ENCODE results near the gene TRIM63. TPM values are rescaled to one million over a fixed set of nuclear protein-coding genes. Genes with fewer than 3 reads are reported as not detected.

Gene TRIM63
- total RNA-seq, 2 donors from 2014 or later, result not detected

GRCh38 chr1:26037904-26038303 lies 29.5 kb downstream of the TRIM63 start:
- Histone ChIP-seq H3K4me3 (ENCODE audit: low read length) (no peak overlapping the region), H3K9me3 (ENCODE audit: control insufficient read depth, low read length) (no peaks in the 10 kb centered on the region), H3K27ac (ENCODE audit: low read depth, low read length) (no peak overlapping the region), H3K9ac (ENCODE audit: extremely low read depth, low read length, poor library complexity, severe bottlenecking) (no peak overlapping the region), H3K4me1 (ENCODE audit: control insufficient read depth, insufficient read depth, low read length) (no peaks in the 10 kb centered on the region), H3K27me3 (ENCODE audit: control insufficient read depth, insufficient read depth, low read length, poor library complexity, severe bottlenecking) (peaks cover 44% of the 10 kb centered on the region), H3K36me3 (ENCODE audit: control insufficient read depth, insufficient read depth, low read length) (no peaks in the 10 kb centered on the region)
- Mint-ChIP-seq H3K4me3 (no peak overlapping the region), H3K4me1 (peaks cover 9% of the 10 kb centered on the region), H3K27me3 (ENCODE audit: insufficient read depth) (peaks cover 48% of the 10 kb centered on the region), H3K9me3 (no peaks in the 10 kb centered on the region), H3K36me3 (ENCODE audit: low read depth) (no peaks in the 10 kb centered on the region), H3K27ac (no peak overlapping the region)
- 83 to 91% methylated on average over 5 to 6 of the region's 6 CpGs for WGBS, 2 experiments (ENCODE audit: insufficient coverage in 1 of 2, insufficient read length in 1 of 2)
- no peak for TF ChIP-seq CTCF (conservative IDR thresholded peaks at IDR 0.05)
- no peak for DNase-seq

GRCh38 chr1:26036756-26037281 lies 30.6 kb downstream of the TRIM63 start:
- H3K9ac ChIP-seq (ENCODE audit: extremely low read depth, low read length, poor library complexity, severe bottlenecking), result no peak overlapping the region

GRCh38 chr1:26035959-26036755 lies 31.3 kb downstream of the TRIM63 start:
- no peaks in the 10 kb centered on the region for H3K36me3 ChIP-seq (ENCODE audit: control insufficient read depth, insufficient read depth, low read length)
- H3K9ac ChIP-seq (ENCODE audit: extremely low read depth, low read length, poor library complexity, severe bottlenecking), result peak overlapping the region; percentile 68
- Mint-ChIP-seq H3K27ac (peak overlapping the region; percentile 90), H3K4me3 (peak overlapping the region; percentile 84), H3K36me3 (ENCODE audit: low read depth) (no peaks in the 10 kb centered on the region), H3K4me1 (peaks cover 9% of the 10 kb centered on the region), H3K9me3 (no peaks in the 10 kb centered on the region), H3K27me3 (ENCODE audit: insufficient read depth) (peaks cover 45% of the 10 kb centered on the region)
- peaks cover 31% of the 10 kb centered on the region for H3K27me3 ChIP-seq (ENCODE audit: control insufficient read depth, insufficient read depth, low read length, poor library complexity, severe bottlenecking)
- 22 to 29% methylated on average over 13 to 39 of the region's 39 CpGs for WGBS, 2 experiments (ENCODE audit: insufficient coverage in 1 of 2, insufficient read length in 1 of 2)
- peak overlapping the region; percentile 91 for H3K4me3 ChIP-seq (ENCODE audit: low read length)
- DNase-seq, result peak; percentile 96
- peak; percentile 99 for TF ChIP-seq CTCF (conservative IDR thresholded peaks at IDR 0.05)
- no peaks in the 10 kb centered on the region for H3K4me1 ChIP-seq (ENCODE audit: control insufficient read depth, insufficient read depth, low read length)
- no peaks in the 10 kb centered on the region for H3K9me3 ChIP-seq (ENCODE audit: control insufficient read depth, low read length)
- no peak overlapping the region for H3K27ac ChIP-seq (ENCODE audit: low read depth, low read length)

More at GRCh38 chr1:26036756-26037281, 30.6 kb downstream of the TRIM63 start:
- DNase-seq, result no peak
- H3K9me3 ChIP-seq (ENCODE audit: control insufficient read depth, low read length), result no peaks in the 10 kb centered on the region
- WGBS, 2 experiments (ENCODE audit: insufficient coverage in 1 of 2, insufficient read length in 1 of 2), result 86 to 95% methylated on average over 4 to 11 of the region's 11 CpGs
- no peaks in the 10 kb centered on the region for H3K4me1 ChIP-seq (ENCODE audit: control insufficient read depth, insufficient read depth, low read length)
- peaks cover 48% of the 10 kb centered on the region for H3K27me3 Mint-ChIP-seq (ENCODE audit: insufficient read depth)
- peaks cover 9% of the 10 kb centered on the region for H3K4me1 Mint-ChIP-seq
- H3K36me3 Mint-ChIP-seq (ENCODE audit: low read depth), result no peaks in the 10 kb centered on the region
- H3K9me3 Mint-ChIP-seq, result no peaks in the 10 kb centered on the region
- H3K27ac Mint-ChIP-seq, result no peak overlapping the region
- H3K4me3 Mint-ChIP-seq, result no peak overlapping the region
- no peak overlapping the region for H3K27ac ChIP-seq (ENCODE audit: low read depth, low read length)
- H3K36me3 ChIP-seq (ENCODE audit: control insufficient read depth, insufficient read depth, low read length), result no peaks in the 10 kb centered on the region
- peaks cover 35% of the 10 kb centered on the region for H3K27me3 ChIP-seq (ENCODE audit: control insufficient read depth, insufficient read depth, low read length, poor library complexity, severe bottlenecking)
- TF ChIP-seq CTCF (conservative IDR thresholded peaks at IDR 0.05), result no peak
- no peak overlapping the region for H3K4me3 ChIP-seq (ENCODE audit: low read length)

All from endodermal cell (in vitro differentiated cells).